ENCODE results near the gene TERT.

The TERT gene

DNA sequence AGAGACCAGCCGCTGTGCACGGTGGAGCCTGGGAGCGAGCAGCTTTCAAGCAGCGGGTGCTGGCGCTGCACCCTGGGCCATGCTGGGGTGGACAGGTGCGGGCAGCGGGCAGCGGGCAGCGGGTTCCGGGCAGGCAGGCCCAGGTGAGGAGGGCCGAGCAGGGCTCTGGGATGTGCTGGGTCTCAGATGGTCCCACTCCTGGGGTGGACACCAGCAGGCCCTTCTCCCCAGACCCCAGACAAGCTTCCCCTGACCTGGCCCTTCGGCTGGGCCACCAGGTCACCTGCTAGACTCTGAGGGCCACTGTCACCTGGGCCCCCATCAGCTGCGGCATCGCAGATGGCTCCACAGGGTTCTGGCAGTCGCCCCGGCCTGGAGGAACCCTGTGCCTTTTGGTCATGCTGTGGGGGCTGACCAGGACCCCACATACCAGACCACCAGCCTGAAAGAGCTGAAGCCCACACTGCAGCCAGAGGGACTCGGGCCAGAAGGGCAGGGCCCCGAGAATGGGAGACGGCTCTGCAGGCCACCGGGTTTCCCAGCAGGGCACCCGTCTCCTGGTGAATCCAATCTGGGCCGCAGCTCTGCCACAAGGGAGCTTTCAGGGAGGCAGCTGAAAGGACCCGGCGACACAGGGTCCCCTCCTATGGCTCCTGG is 91.4 kb downstream of the TERT start:
- Histone ChIP-seq H3K36me3 (ENCODE audit: control insufficient read depth in 1 of 2, insufficient read depth in 2 of 2, low read length in 2 of 2) (no peaks in the 10 kb centered on the region), H3K27me3 (ENCODE audit: low read depth, low read length) (peaks cover 13% of the 10 kb centered on the region), H3K9me3 (ENCODE audit: control insufficient read depth in 1 of 2, low read length in 2 of 2) (no peaks in the 10 kb centered on the region), H3K4me1 (ENCODE audit: control insufficient read depth in 1 of 2, insufficient read depth in 2 of 2, low read length in 2 of 2) (peaks cover 0 to 5% of the 10 kb centered on the region in 2 donors), H3K4me3 (ENCODE audit: low read depth in 1 of 2, low read length in 2 of 2) (no peak overlapping the region), H3K27ac (ENCODE audit: low read length) (no peak overlapping the region)
